ENCODE results near the gene BBS4.

DNA sequence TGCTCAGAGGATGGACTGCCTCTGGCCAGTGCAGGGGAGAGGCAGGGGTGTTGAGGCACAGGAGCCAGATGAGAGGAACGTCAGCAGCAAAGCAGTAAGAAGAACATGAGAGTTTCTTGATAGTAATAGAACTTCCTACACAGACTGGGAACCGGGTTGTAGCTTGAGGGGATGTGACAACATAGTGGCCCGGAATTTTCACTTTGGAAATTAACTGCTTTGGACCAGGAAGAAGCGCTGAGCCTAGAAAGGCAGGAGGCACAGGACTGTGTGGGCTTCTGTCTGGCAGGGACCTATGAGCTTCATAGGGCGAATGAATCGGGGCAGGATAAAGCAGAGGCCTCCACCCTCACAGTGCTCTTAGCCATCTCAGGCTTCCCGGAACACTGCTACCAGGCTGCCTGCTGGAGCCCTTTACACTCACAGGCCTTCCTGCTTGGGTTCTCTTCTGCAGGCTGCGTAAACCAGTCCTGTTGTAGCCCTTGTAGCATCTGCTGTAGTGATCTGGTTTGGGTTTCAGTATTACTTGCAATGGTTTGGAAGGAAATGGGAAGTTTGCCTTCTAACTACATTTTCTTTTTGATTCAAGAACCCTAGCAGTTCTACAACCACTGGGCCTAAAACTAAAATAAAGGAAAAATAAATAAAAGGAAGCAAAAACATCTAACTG is 100.8 kb downstream of the BBS4 start:
- TF ChIP-seq EZH2 (IDR thresholded peaks at IDR 0.05; ENCODE audit: low read depth) = no peak
- TF ChIP-seq, protein P1, sequence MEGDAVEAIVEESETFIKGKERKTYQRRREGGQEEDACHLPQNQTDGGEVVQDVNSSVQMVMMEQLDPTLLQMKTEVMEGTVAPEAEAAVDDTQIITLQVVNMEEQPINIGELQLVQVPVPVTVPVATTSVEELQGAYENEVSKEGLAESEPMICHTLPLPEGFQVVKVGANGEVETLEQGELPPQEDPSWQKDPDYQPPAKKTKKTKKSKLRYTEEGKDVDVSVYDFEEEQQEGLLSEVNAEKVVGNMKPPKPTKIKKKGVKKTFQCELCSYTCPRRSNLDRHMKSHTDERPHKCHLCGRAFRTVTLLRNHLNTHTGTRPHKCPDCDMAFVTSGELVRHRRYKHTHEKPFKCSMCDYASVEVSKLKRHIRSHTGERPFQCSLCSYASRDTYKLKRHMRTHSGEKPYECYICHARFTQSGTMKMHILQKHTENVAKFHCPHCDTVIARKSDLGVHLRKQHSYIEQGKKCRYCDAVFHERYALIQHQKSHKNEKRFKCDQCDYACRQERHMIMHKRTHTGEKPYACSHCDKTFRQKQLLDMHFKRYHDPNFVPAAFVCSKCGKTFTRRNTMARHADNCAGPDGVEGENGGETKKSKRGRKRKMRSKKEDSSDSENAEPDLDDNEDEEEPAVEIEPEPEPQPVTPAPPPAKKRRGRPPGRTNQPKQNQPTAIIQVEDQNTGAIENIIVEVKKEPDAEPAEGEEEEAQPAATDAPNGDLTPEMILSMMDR (conservative IDR thresholded peaks at IDR 0.05) = no peak

All from PC-9 (cell line).